Putamen (tissue), 1 donor: Measurements from ENCODE around the gene ALOX15B.

ENCODE experiments used
- DNase-seq: peaks from one replicate; pipeline ENCODE4 v3.0.0-alpha.2; 2016; ENCODE audit warnings: low spot score

Gene ALOX15B

DNA sequence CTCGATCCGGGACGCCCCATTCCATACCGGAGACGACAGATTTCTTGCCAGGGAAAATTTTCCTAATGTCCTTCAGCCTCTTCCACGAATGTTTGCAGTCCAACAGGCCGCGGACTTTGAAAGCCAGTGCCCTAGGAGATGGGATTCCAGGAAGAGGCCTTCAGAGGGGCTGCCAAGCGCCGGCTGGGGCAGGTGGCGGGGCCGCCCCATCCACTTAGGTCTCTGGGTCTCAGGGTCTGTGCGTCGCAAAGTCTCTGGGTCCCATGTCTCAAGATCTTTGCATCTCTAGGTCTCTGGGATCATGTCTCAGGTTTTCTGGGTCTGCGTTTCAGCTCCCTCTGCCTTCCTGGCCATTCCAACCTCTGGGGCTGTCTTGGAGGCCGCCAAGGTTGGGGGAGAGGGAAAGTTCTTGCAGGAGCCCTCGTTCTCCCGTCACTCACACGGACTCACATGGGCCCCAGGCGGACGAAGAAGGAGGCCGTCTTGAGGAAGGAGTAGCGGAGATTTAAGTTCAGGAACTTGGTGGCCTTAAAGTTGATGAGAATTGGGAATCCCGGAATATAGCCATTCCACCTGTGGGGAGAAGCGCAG, 41.4 kb downstream of the ALOX15B start:
- no peak for DNase-seq

- no peak for DNase-seq
These were observed 42.0 kb downstream of the ALOX15B start for GRCh38 chr17:8080799-8081219.

DNA sequence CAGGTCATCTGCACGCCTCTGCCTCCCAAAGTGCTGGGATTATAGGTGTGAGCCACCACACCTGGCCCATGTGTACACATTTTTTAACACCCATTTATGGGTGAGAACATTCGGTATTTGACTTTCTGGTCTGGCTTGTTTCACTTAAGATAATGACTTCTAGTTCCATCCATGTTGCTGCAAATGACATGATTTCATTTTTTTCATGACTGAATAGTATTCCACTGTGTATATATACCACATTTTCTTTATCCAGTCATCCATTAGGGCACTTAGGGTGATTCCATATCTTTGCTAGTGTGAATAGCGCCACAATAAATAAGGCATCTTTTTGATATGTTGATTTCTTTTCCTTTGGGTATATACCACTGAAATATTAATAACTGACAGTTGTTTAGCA, 43.0 kb downstream of the ALOX15B start:
- DNase-seq, result no peak

DNA sequence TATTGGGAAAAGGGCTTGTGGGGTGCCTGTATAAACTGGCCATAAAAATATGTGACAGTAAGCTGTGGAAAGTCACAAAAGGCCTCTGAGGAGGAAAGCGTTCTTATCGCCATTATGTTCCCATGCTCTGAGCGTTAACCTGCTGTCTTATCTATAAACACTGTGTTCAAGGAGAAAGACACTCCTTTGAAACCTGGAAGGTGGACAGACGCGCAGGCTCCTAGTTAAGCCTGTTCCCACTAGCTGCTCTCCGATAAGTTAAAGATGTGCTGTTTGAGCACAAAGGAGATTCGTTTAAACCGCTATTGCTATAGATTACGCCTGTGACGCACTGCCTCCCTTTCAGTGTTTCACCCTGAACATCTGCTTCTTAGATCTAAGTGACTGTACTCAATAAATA, 43.4 kb downstream of the ALOX15B start:
- DNase-seq, result no peak

GRCh38 chr17:8084250-8084649, 45.4 kb downstream of the ALOX15B start:
- no peak for DNase-seq

- DNase-seq, result no peak
These were observed 48.5 kb downstream of the ALOX15B start, which contains the start of gene ALOX12B for GRCh38 chr17:8087075-8087951. TSS of gene ALOX12B (minus strand) at chr17:8087716. CDS start at chr17:8087442, 274 bp downstream.

DNA sequence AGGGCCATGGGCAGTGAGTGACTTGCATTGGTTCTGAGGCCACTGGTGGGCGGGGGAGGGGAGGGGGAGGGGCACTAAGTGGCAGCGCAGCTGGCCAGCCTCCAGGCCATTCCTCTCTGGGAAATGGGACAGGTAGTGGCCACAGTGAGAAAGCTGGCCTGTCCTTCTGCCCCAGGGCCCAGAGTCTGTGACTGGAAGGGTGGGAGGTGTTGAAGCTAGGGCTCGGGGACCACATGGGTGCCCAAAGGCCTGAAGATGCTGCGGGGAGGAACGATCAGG, 49.0 kb downstream of the ALOX15B start:
- no peak for DNase-seq

- no peak for DNase-seq
These were observed 50.9 kb downstream of the ALOX15B start for GRCh38 chr17:8089728-8090127.

- DNase-seq, result no peak
These were observed 52.3 kb downstream of the ALOX15B start for GRCh38 chr17:8091033-8091687.

GRCh38 chr17:8095361-8095760, 56.5 kb downstream of the ALOX15B start:
- no peak for DNase-seq

DNA sequence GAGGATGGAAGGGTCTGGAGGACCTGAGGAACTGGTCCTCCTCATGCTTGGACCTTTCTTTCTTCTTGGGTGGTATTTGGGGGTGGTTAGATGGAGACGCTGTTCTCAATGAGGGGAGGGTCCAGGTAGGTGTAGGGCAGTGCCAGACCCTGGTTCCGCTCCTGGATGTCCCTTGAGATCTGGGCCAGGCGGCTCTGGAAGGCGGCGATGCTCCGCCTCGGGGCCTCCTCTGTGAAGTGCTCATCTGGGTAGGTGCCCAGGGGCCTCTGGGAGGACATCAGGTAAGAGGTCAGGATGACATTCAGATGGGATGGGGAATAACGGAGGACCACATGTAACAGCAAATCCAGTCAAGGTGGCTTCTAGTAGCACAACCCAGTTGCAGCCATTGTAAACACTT, 57.7 kb downstream of the ALOX15B start:
- no peak for DNase-seq
